Esophagus squamous epithelium (tissue), 5 donors: ENCODE results near the gene TBR1. TPM values are rescaled to one million over a fixed set of nuclear protein-coding genes. Genes with fewer than 3 reads are reported as not detected.

ENCODE experiments used
- DNase-seq: peaks from one replicate; lab custom pipeline; 2025; lab: John Stamatoyannopoulos, UW
- H3K27ac ChIP-seq, 4 donors: fragments of 200-600 bp; sonication (generic); one replicate each; pipeline ENCODE4 v1.5.1; 2016 to 2019; ENCODE audit warnings: mild to moderate bottlenecking in 1 of 4
- H3K27me3 ChIP-seq, 4 donors: fragments of 200-600 bp; sonication (generic); 1 replicate in 3 of 4; 2 replicates in 1 of 4; pipeline versions ENCODE4 v1.5.1 to v1.6.0; 2017 to 2021; ENCODE audit warnings: antibody characterized with exemption in 1 of 4
- H3K36me3 ChIP-seq, 3 donors: fragments of 200-600 bp; sonication (generic); one replicate each; pipeline ENCODE4 v1.5.1; 2016 to 2019
- H3K4me1 ChIP-seq, 3 donors: fragments of 200-600 bp; sonication (generic); one replicate each; pipeline ENCODE4 v1.5.1; 2017 to 2019
- H3K4me3 ChIP-seq, 4 donors: fragments of 200-600 bp; sonication (generic); 1 replicate in 3 of 4; 2 replicates in 1 of 4; pipeline ENCODE4 v1.5.1; 2016 to 2019; ENCODE audit warnings: mild to moderate bottlenecking in 2 of 4, moderate library complexity in 1 of 4
- H3K9me3 ChIP-seq, 3 donors: fragments of 200-600 bp; sonication (generic); one replicate each; pipeline ENCODE4 v1.5.1; 2016 to 2019
- POLR2A ChIP-seq, 4 donors: fragments of 450-650 bp; IDR thresholded peaks; one replicate each; pipeline ENCODE4 v1.6.1; 2017; ENCODE audit warnings: antibody characterized with exemption in 4 of 4, mild to moderate bottlenecking in 4 of 4, moderate library complexity in 3 of 4
- WGBS, 2 donors: methylation state at CpG; one replicate each; pipeline ENCODE4 v1.1.5; 2018; 5-methylcytosine and 5-hydroxymethylcytosine counted together
- intact Hi-C: fragments of 100-400 bp; cut with DNase I; formaldehyde crosslinking; loops from one replicate; pipeline ENCODE4 v1.15.0; 2022
- total RNA-seq, 4 donors: library from RNA; depleted of rRNA; stranded (reverse); fragments of >200 nt; gene quantifications; one replicate each; pipeline ENCODE4 v1.1.0, GENCODE V29; 2016
- TF ChIP-seq, protein P1 (sequence below), 6 experiments: fragments of 450-650 bp in 4 of 6; fragments of 200-600 bp in 2 of 6; sonication (generic) in 2 of 6; IDR thresholded peaks; one replicate each; pipeline ENCODE4 v1.5.1; 2016 to 2019; ENCODE audit warnings: antibody characterized with exemption in 6 of 6, mild to moderate bottlenecking in 4 of 6, moderate library complexity in 4 of 6
- donor health status: DM: yes; HTN: yes; CAD: no.

The TBR1 gene
- total RNA-seq, 4 donors from 2014 or later: under 0.01 TPM; not detected in 3

DNA sequence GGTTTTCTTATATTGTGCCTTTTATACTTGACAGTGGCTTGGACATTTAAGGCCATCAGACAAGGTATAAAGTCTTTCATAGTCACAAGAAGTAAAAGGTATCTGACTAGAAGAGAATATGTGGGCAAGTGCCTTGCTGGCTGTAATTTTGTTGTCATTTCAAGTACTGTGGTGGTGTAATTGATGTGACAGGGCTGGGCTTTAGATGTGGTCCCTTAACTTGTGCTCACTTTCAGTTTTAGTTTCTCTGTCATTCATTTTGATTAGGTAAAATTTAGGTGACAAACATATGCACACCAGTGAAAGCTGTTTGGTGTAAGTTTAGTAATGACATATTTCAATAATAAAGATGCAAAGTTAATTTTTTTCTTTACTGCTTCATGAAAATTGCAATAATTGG is 31.2 kb upstream of the TBR1 start:
- no peak for DNase-seq
- no peak overlapping the region for H3K27ac ChIP-seq
- no peak for TF ChIP-seq POLR2A (IDR thresholded peaks at IDR 0.05)
- TF ChIP-seq, protein P1, sequence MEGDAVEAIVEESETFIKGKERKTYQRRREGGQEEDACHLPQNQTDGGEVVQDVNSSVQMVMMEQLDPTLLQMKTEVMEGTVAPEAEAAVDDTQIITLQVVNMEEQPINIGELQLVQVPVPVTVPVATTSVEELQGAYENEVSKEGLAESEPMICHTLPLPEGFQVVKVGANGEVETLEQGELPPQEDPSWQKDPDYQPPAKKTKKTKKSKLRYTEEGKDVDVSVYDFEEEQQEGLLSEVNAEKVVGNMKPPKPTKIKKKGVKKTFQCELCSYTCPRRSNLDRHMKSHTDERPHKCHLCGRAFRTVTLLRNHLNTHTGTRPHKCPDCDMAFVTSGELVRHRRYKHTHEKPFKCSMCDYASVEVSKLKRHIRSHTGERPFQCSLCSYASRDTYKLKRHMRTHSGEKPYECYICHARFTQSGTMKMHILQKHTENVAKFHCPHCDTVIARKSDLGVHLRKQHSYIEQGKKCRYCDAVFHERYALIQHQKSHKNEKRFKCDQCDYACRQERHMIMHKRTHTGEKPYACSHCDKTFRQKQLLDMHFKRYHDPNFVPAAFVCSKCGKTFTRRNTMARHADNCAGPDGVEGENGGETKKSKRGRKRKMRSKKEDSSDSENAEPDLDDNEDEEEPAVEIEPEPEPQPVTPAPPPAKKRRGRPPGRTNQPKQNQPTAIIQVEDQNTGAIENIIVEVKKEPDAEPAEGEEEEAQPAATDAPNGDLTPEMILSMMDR (IDR thresholded peaks at IDR 0.05): no peak
- intact Hi-C loops: no loop called here
- no peaks in the 10 kb centered on the region for H3K27me3 ChIP-seq
- no peaks in the 10 kb centered on the region for H3K4me1 ChIP-seq
- no peaks in the 10 kb centered on the region for H3K9me3 ChIP-seq
- H3K4me3 ChIP-seq: no peak overlapping the region
- H3K36me3 ChIP-seq: peaks cover 0 to 30% (median 0%) of the 10 kb centered on the region in 3 donors

DNA sequence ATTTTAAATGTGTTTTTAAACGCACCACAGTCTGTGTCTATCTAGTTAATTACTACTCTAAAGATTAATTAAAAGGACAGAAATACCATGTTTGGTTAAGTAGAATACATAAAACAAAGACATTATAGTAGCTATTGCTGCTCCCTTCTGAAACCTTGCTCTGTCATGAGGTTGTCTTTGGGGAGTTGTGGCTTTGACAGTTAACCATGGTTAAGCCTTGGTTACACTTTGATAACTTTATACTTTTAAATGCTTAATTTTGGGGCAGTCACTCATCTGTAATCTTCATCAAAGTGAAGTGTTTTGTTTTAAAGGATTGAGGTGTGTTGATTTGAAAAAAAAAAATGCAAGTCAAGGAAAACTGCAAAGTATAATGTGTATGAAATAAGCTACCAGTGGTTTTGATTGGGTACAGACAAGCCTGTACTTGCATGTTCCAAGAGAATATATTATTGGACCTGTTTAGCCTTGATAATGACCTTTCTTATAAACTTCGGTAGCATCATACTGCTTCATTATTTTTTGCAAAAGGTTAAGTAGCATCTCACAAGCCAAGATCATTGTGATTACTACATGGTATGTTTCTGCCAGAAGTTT is 29.8 kb upstream of the TBR1 start:
- Histone ChIP-seq H3K4me3 (no peak overlapping the region), H3K27me3 (no peaks in the 10 kb centered on the region), H3K4me1 (no peaks in the 10 kb centered on the region), H3K36me3 (peaks cover 0 to 26% (median 0%) of the 10 kb centered on the region in 3 donors), H3K9me3 (no peaks in the 10 kb centered on the region), H3K27ac (no peak overlapping the region)
- TF ChIP-seq POLR2A (IDR thresholded peaks at IDR 0.05): no peak
- TF ChIP-seq, protein P1 (IDR thresholded peaks at IDR 0.05): no peak
- 70 to 75% methylated on average over 2 of the region's 2 CpGs for WGBS, 2 donors
- DNase-seq: no peak
- intact Hi-C loops: no loop called here

DNA sequence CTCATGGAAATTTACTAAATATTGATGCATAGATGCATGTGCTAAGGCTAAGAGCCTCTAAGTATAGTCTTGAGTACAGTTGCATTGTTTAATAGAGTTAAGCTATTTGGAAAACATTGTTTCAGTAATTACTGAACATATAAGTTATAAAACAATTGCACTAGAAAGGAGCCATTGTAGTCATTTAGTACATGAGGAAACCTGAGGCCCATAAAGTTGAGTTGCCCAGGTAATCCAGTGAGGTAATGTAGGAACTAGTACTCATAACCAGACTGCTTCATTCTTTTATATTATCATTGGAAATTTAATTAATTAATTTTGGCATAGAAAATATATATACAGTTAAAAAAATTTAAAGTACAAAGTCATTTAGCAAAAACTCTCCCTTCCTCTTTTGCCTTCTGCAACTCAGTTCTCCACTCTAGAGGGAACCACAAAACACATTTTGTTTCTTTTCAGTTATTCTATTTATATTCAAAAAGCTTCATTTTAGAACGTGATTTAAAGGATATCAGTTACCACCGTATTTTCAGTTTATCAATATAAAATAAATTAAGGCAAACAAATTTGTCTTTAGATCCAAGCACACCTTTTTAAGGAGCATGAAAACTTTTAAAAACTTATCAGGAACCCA is 27.8 kb upstream of the TBR1 start:
- intact Hi-C loops: no loop called here
- no peak for DNase-seq
- Histone ChIP-seq H3K27ac (no peak overlapping the region), H3K27me3 (no peaks in the 10 kb centered on the region), H3K36me3 (peaks cover 0 to 40% (median 0%) of the 10 kb centered on the region in 3 donors), H3K4me3 (no peak overlapping the region), H3K4me1 (no peaks in the 10 kb centered on the region), H3K9me3 (no peaks in the 10 kb centered on the region)
- 81 to 87% methylated on average over 2 of the region's 2 CpGs for WGBS, 2 donors
- TF ChIP-seq, protein P1 (IDR thresholded peaks at IDR 0.05): no peak
- no peak for TF ChIP-seq POLR2A (IDR thresholded peaks at IDR 0.05)

DNA sequence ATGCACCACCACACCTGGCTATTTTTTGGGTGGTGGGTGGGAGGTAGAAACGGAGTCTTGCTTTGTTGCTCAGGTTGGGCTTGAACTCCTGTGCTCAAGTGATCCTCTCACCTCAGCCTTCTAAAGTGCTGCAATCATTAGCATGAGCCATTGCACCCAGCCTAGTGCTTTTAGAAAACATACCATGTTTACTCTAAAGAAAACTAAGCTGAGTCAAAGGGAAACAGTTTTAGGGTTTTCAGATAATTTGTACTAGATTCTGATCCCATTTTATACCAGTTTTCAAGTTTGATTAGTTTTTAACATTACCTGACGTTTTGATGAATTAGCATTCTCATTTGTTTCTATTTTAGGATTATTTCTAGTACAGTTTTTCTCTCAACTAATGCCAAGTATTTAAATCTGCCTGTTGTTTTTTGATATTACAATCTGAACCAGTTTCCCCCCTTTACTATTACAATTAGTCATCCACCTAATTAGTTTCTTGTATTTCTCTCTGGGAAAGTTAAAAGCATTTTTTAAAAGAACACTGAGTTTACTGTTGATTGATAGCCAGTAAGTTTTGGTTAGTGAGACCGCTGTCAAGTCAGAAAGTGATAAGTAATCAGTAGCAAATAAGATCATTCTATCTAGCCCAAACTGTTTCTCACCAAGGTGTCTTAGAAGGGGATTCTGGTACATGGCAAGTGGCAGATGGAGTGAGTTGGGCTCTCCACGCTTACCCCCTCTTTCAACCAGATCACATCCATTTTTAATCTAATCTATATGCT is 24.2 kb upstream of the TBR1 start:
- Histone ChIP-seq H3K36me3 (peaks cover 0 to 54% (median 4%) of the 10 kb centered on the region in 3 donors), H3K9me3 (no peaks in the 10 kb centered on the region), H3K27me3 (no peaks in the 10 kb centered on the region), H3K4me1 (no peaks in the 10 kb centered on the region), H3K27ac (no peak overlapping the region), H3K4me3 (no peak overlapping the region)
- 82 to 83% methylated on average over 3 to 4 of the region's 4 CpGs for WGBS, 2 donors
- intact Hi-C loops: no loop called here
- no peak for DNase-seq
- no peak for TF ChIP-seq POLR2A (IDR thresholded peaks at IDR 0.05)

DNA sequence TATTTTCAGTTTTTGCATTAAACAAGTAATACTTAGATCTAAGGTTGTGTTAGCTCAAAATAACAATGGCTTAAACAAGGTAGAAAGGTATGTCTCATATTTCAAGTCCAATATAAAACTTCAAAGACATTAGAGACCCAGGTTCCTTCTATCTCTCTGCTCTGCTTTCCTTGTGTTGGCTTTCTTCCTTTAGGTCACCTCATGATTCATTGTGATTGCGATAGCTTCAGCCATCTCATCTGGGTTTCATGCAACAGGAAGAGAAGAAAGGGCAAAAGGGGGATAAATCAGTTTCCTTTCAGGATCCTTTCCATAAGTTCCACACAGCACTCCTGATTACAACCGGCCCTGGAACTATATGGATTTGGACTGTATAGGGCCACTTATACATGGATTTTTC is 16.0 kb upstream of the TBR1 start:
- no peaks in the 10 kb centered on the region for H3K4me1 ChIP-seq
- no peak for DNase-seq
- H3K27me3 ChIP-seq: no peaks in the 10 kb centered on the region
- H3K27ac ChIP-seq: no peak overlapping the region
- intact Hi-C loops: no loop called here
- no peak for TF ChIP-seq POLR2A (IDR thresholded peaks at IDR 0.05)
- TF ChIP-seq, protein P1 (IDR thresholded peaks at IDR 0.05): no peak
- 94 to 100% methylated on average over 2 of the region's 2 CpGs for WGBS, 2 donors
- H3K4me3 ChIP-seq: no peak overlapping the region
- peaks cover 0 to 74% (median 4%) of the 10 kb centered on the region in 3 donors for H3K36me3 ChIP-seq
- no peaks in the 10 kb centered on the region for H3K9me3 ChIP-seq
